Naive thymus-derived CD4-positive, alpha-beta T cell (primary cell): ENCODE measurements around the gene F5. TPM values are rescaled to one million over a fixed set of nuclear protein-coding genes. Genes with fewer than 3 reads are reported as not detected.

ENCODE experiments used
- ATAC-seq: fragments of 150-1000 bp; cut with Tn5 transposase; 2 replicates; pipeline ENCODE4 v1.10.0; 2021; ENCODE audit warnings: mild to moderate bottlenecking, moderate library complexity
- CTCF ChIA-PET: fragments of 350-600 bp; sonication (Branson Sonifier 250); formaldehyde crosslinking; loops from one replicate; lab custom pipeline; 2021; ENCODE audit warnings: antibody characterized with exemption; lab: Charles Lee
- POLR2A ChIA-PET: fragments of 350-600 bp; sonication (Branson Sonifier 250); formaldehyde crosslinking; loops from one replicate; lab custom pipeline; 2021; ENCODE audit warnings: antibody characterized with exemption, inconsistent platforms; lab: Charles Lee
- DNase-seq, 9 donors: peaks; one replicate each; pipeline versions ENCODE4 v3.0.0 to v3.0.0-alpha.2; 2020 to 2022; ENCODE audit warnings: mixed read lengths in 1 of 9
- H3K27ac ChIP-seq: one replicate; pipeline ENCODE4 v1.7.0; 2013; ENCODE audit warnings: mild to moderate bottlenecking, low read depth, low read length, moderate library complexity
- H3K27me3 ChIP-seq, 2 donors: one replicate each; pipeline ENCODE4 v1.7.0; 2013; ENCODE audit warnings: low read length in 2 of 2, mild to moderate bottlenecking in 2 of 2, moderate library complexity in 2 of 2; ENCODE audit not compliant: control insufficient read depth in 2 of 2, insufficient read depth in 2 of 2
- H3K36me3 ChIP-seq, 3 experiments: 1 replicate in 2 of 3; 2 replicates in 1 of 3; pipeline ENCODE4 v1.7.0; 2013; ENCODE audit warnings: low read length in 3 of 3, mild to moderate bottlenecking in 3 of 3, moderate library complexity in 1 of 3; ENCODE audit not compliant: insufficient read depth in 3 of 3, control insufficient read depth in 2 of 3
- H3K4me1 ChIP-seq, 2 donors: one replicate each; pipeline ENCODE4 v1.7.0; 2013; ENCODE audit warnings: low read length in 2 of 2, mild to moderate bottlenecking in 2 of 2, moderate library complexity in 1 of 2; ENCODE audit not compliant: control insufficient read depth in 2 of 2, insufficient read depth in 2 of 2
- H3K4me3 ChIP-seq: 2 replicates; pipeline ENCODE4 v1.7.0; 2013; ENCODE audit warnings: mild to moderate bottlenecking, low read length
- H3K9me3 ChIP-seq, 3 experiments: 1 replicate in 2 of 3; 2 replicates in 1 of 3; pipeline ENCODE4 v1.7.0; 2013; ENCODE audit warnings: low read length in 3 of 3; ENCODE audit not compliant: control insufficient read depth in 2 of 3
- H3K27ac Mint-ChIP-seq, 9 donors: one replicate each; pipeline ENCODE4 v1.8.0; 2020 to 2022; ENCODE audit warnings: mixed read lengths in 9 of 9, mild to moderate bottlenecking in 8 of 9, moderate library complexity in 5 of 9, inconsistent platforms in 2 of 9
- H3K27me3 Mint-ChIP-seq, 5 donors: one replicate each; pipeline ENCODE4 v1.8.0; 2021 to 2022; ENCODE audit warnings: mixed read lengths in 5 of 5, mild to moderate bottlenecking in 1 of 5
- H3K36me3 Mint-ChIP-seq, 5 donors: one replicate each; pipeline ENCODE4 v1.8.0; 2020 to 2022; ENCODE audit warnings: mixed read lengths in 5 of 5, mild to moderate bottlenecking in 3 of 5, inconsistent platforms in 1 of 5
- H3K4me1 Mint-ChIP-seq, 7 donors: one replicate each; pipeline ENCODE4 v1.8.0; 2020 to 2022; ENCODE audit warnings: mixed read lengths in 7 of 7, mild to moderate bottlenecking in 3 of 7, inconsistent platforms in 1 of 7
- H3K4me3 Mint-ChIP-seq, 10 donors: one replicate each; pipeline ENCODE4 v1.8.0; 2020 to 2022; ENCODE audit warnings: mild to moderate bottlenecking in 10 of 10, mixed read lengths in 10 of 10, moderate library complexity in 6 of 10, inconsistent platforms in 2 of 10
- H3K9me3 Mint-ChIP-seq, 11 donors: one replicate each; pipeline ENCODE4 v1.8.0; 2020 to 2022; ENCODE audit warnings: mixed read lengths in 11 of 11, mild to moderate bottlenecking in 4 of 11, inconsistent platforms in 1 of 11, moderate library complexity in 1 of 11
- intact Hi-C, 2 donors: fragments of 100-400 bp; cut with micrococcal nuclease; formaldehyde crosslinking; loops; one replicate each; pipeline ENCODE4 v1.15.1; 2023
- polyA plus RNA-seq, 2 donors: library from polyadenylated mRNA; unstranded; fragments of 300-500 nt; fragmentation: Illumina TruSeq; gene quantifications; one replicate each; pipeline ENCODE4 v1.2.3, GENCODE V29; 2021
- total RNA-seq, 6 experiments: library from RNA in 5 of 6; stranded (reverse) in 5 of 6; gene quantifications; 1 replicate in 5 of 6; 2 replicates in 1 of 6; pipeline ENCODE4 v1.2.3 and lab custom pipeline; 2021 to 2026

The F5 gene
- total and polyA plus RNA-seq, 7 experiments from 2014 or later, result 1.2 to 14.6 (median 3.8) TPM

DNA sequence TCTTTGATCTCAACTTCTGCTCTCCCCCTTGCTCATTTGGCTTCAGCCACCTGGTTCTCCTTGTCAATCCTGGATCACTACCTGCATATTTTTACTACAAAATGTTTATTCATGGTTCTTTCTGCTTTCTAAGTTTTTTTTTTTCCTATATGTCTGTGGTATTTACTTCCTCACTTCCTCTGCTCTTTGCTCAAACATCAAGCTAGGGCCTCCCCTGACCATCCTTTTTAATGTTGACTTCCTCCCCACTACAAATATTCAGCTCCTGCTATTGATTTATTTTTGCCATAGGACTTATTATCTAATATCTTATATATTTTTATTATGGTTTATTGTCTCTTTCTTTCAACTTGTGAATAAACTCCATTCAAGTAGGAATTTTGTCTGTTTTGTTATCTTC lies 86.5 kb downstream of the F5 start:
- Histone ChIP-seq H3K36me3 (no peaks in the 10 kb centered on the region), H3K27ac (no peak overlapping the region), H3K4me1 (no peaks in the 10 kb centered on the region), H3K4me3 (no peak overlapping the region), H3K9me3 (no peaks in the 10 kb centered on the region), H3K27me3 (no peaks in the 10 kb centered on the region)
- peaks cover 0 to 15% (median 0%) of the 10 kb centered on the region in 7 donors for H3K4me1 Mint-ChIP-seq
- intact Hi-C loops, result loop anchor here in 1 of 2 donors (1.0 kb wide), 1 partner anchor 30 kb away; no protein-coding TSS in a partner anchor
- ChIA-PET POLR2A (no interaction called here), CTCF (no interaction called here)
- H3K4me3 Mint-ChIP-seq, result no peak overlapping the region
- peaks cover 0 to 19% (median 9%) of the 10 kb centered on the region in 5 donors for H3K36me3 Mint-ChIP-seq
- peaks cover 0 to 16% (median 3%) of the 10 kb centered on the region in 11 donors for H3K9me3 Mint-ChIP-seq
- H3K27me3 Mint-ChIP-seq, result peaks cover 0 to 13% (median 10%) of the 10 kb centered on the region in 5 donors
- no peak overlapping the region for H3K27ac Mint-ChIP-seq
- no peak for ATAC-seq
- DNase-seq, result no peak

DNA sequence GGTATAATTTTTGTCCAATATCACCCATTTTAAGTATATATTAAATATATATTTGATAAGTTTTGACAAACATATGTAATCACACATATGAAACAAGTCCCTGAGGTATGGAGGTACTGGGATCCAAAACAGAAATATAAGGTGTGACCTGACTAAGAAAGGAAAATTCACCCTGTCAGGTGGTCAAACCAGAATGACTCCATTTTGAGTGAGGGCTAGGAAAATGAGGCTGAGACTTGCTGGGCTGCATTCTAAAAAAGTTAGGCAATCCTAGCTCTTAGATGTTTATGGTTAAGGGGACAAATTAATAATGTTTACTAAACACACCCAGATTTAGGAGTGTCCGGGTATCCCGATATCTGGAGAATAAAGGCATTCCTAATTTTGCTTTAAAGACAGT lies 89.0 kb downstream of the F5 start:
- no peak overlapping the region for H3K4me3 ChIP-seq
- H3K36me3 Mint-ChIP-seq, result peaks cover 0 to 13% (median 9%) of the 10 kb centered on the region in 5 donors
- no peak overlapping the region for H3K4me3 Mint-ChIP-seq
- no peaks in the 10 kb centered on the region for H3K27me3 ChIP-seq
- H3K36me3 ChIP-seq, result no peaks in the 10 kb centered on the region
- no peak overlapping the region for H3K27ac Mint-ChIP-seq
- ATAC-seq (no peak), DNase-seq (no peak)
- ChIA-PET CTCF (no interaction called here), POLR2A (no interaction called here)
- H3K27me3 Mint-ChIP-seq, result peaks cover 0 to 16% (median 13%) of the 10 kb centered on the region in 5 donors
- H3K9me3 ChIP-seq, result no peaks in the 10 kb centered on the region
- intact Hi-C loops, result no loop called here
- H3K4me1 Mint-ChIP-seq, result peaks cover 0 to 15% (median 0%) of the 10 kb centered on the region in 7 donors
- H3K27ac ChIP-seq, result no peak overlapping the region
- H3K9me3 Mint-ChIP-seq, result peaks cover 0 to 13% (median 3%) of the 10 kb centered on the region in 11 donors
- H3K4me1 ChIP-seq, result no peaks in the 10 kb centered on the region

DNA sequence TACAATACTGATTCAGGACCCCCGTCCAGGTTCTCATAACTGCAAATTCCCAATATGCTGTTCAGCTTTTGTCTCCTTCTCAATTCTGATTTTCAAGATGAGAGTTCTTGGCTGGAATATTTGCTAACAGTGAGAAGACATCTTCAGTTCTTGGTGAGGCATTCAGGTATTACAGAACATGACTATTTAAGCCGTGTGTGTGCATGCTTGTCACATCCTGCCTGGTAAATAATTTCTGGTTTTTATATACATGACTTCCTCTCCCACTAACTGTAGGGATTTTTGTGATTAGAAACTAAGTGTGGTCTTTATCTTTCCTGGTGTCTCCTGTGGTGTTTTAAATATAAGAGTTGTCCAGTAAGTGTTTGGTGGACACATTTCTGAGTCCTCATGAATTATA lies 90.4 kb downstream of the F5 start:
- Mint-ChIP-seq H3K27ac (no peak overlapping the region), H3K9me3 (peaks cover 0 to 13% (median 3%) of the 10 kb centered on the region in 11 donors), H3K36me3 (peaks cover 0 to 13% (median 9%) of the 10 kb centered on the region in 5 donors), H3K4me1 (peaks cover 0 to 15% (median 0%) of the 10 kb centered on the region in 7 donors), H3K27me3 (peaks cover 0 to 16% (median 13%) of the 10 kb centered on the region in 5 donors), H3K4me3 (no peak overlapping the region)
- no peak overlapping the region for H3K27ac ChIP-seq
- ATAC-seq (no peak), DNase-seq (no peak)
- no peaks in the 10 kb centered on the region for H3K9me3 ChIP-seq
- H3K36me3 ChIP-seq, result no peaks in the 10 kb centered on the region
- H3K4me1 ChIP-seq, result no peaks in the 10 kb centered on the region
- intact Hi-C loops, result no loop called here
- ChIA-PET CTCF (no interaction called here), POLR2A (no interaction called here)
- no peaks in the 10 kb centered on the region for H3K27me3 ChIP-seq
- H3K4me3 ChIP-seq, result no peak overlapping the region

DNA sequence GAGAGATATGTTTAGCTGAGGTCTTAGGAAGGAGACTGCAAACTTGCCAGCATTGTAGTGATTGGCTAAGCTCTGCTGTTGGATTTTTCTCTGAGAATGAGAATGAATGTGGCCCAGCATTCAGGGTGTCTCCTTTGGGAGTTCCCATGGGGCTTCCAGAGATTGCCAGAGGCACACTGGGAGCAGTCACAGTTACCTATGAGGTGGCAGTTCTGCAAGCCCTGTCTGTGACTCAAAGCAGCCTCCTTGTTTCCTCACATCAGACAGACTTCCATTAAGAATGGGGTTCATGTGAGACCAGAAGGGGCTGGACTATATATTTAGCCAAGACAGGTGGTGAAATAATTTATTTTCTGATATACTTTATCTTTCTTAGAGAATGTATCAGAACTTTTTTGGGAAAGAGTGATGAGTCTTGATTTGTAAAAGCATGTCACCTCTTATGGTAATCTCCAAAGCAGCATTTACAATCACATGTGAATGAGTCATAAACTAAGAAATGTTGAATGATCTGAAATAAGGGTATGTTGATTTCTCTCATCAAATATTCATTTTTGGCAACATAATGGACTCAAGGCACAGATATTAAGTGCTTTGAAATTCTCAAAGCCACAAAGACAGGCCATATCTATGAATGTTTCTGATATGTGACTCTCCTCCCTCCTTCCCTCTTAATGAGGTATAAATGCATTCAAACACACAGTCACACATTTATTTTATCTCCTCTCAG lies 91.1 kb downstream of the F5 start:
- Histone ChIP-seq H3K9me3 (no peaks in the 10 kb centered on the region), H3K4me3 (no peak overlapping the region), H3K27ac (no peak overlapping the region), H3K36me3 (no peaks in the 10 kb centered on the region), H3K27me3 (no peaks in the 10 kb centered on the region), H3K4me1 (no peaks in the 10 kb centered on the region)
- H3K4me3 Mint-ChIP-seq, result no peak overlapping the region
- ATAC-seq (no peak), DNase-seq (no peak)
- ChIA-PET CTCF (no interaction called here), POLR2A (no interaction called here)
- peaks cover 0 to 15% (median 0%) of the 10 kb centered on the region in 7 donors for H3K4me1 Mint-ChIP-seq
- H3K27ac Mint-ChIP-seq, result no peak overlapping the region
- H3K9me3 Mint-ChIP-seq, result peaks cover 0 to 10% (median 1%) of the 10 kb centered on the region in 11 donors
- H3K36me3 Mint-ChIP-seq, result peaks cover 0 to 13% (median 9%) of the 10 kb centered on the region in 5 donors
- intact Hi-C loops, result no loop called here
- peaks cover 0 to 16% (median 9%) of the 10 kb centered on the region in 5 donors for H3K27me3 Mint-ChIP-seq

DNA sequence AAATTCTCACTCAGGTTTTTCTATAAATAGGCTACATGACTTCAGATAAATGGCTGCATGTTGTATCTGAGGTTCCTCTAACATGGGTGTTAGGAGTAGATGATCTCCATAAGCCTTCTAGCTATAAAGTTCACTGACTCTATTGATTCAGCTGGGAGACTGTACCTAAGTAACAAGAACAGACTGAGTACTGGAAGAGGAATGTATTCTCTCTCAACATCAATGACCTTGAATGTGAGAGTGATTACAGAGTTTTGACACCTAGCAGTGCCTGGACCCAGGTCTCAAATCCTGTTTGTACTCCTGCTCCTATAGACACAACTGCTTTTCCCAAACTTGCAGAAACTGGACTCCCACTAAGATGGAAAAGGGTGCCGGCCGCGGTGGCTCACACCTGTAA lies 91.9 kb downstream of the F5 start:
- Mint-ChIP-seq H3K4me1 (peaks cover 0 to 11% (median 0%) of the 10 kb centered on the region in 7 donors), H3K36me3 (peaks cover 0 to 10% (median 5%) of the 10 kb centered on the region in 5 donors), H3K27me3 (peaks cover 0 to 16% (median 9%) of the 10 kb centered on the region in 5 donors), H3K27ac (no peak overlapping the region), H3K9me3 (peaks cover 0 to 9% (median 1%) of the 10 kb centered on the region in 11 donors), H3K4me3 (no peak overlapping the region)
- Histone ChIP-seq H3K36me3 (no peaks in the 10 kb centered on the region), H3K9me3 (no peaks in the 10 kb centered on the region), H3K27ac (no peak overlapping the region), H3K4me1 (no peaks in the 10 kb centered on the region), H3K27me3 (no peaks in the 10 kb centered on the region), H3K4me3 (no peak overlapping the region)
- intact Hi-C loops, result no loop called here
- ATAC-seq (no peak), DNase-seq (no peak)
- ChIA-PET POLR2A (no interaction called here), CTCF (no interaction called here)

DNA sequence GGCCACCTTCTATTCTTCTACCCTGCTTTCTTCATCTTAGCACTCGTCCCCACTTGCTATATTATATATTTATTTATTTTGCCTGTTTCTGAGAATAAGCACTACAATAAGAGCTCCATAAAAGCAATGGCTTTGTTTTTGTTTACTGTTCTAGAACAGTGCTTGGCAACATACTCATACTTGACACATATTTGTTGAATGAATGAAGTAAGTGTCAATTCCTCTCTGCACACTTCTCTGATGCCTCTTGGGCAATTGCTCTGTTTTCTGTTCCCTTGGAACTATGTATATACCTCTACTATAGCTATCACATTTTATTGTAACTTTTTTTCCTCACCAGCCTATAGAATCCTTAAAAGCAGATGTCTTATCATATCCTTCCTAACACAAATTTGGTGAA lies 93.0 kb downstream of the F5 start:
- Mint-ChIP-seq H3K4me1 (peaks cover 0 to 14% (median 0%) of the 10 kb centered on the region in 7 donors), H3K27me3 (peaks cover 0 to 14% (median 8%) of the 10 kb centered on the region in 5 donors), H3K27ac (no peak overlapping the region), H3K36me3 (peaks cover 0 to 5% (median 0%) of the 10 kb centered on the region in 5 donors), H3K4me3 (no peak overlapping the region), H3K9me3 (peaks cover 0 to 4% (median 0%) of the 10 kb centered on the region in 11 donors)
- intact Hi-C loops, result no loop called here
- POLR2A ChIA-PET, result no interaction called here
- no peaks in the 10 kb centered on the region for H3K4me1 ChIP-seq
- no peaks in the 10 kb centered on the region for H3K27me3 ChIP-seq
- no peaks in the 10 kb centered on the region for H3K9me3 ChIP-seq
- DNase-seq (no peak), ATAC-seq (no peak)
- no peaks in the 10 kb centered on the region for H3K36me3 ChIP-seq
- CTCF ChIA-PET, result no interaction called here
- no peak overlapping the region for H3K4me3 ChIP-seq
- H3K27ac ChIP-seq, result no peak overlapping the region
